ENCODE measurements around the gene CLEC16A.

CLEC16A gene

GRCh38 chr16:11174141-11174540 is 229.8 kb downstream of the CLEC16A start:
- H3K4me3 ChIP-seq (ENCODE audit: low read depth, low read length), result no peak overlapping the region
- no peak for DNase-seq (ENCODE audit: low read depth)
- no peak for TF ChIP-seq CTCF (conservative IDR thresholded peaks at IDR 0.05; ENCODE audit: low read depth, low read length)

GRCh38 chr16:11175106-11175786 is 230.9 kb downstream of the CLEC16A start:
- TF ChIP-seq CTCF (conservative IDR thresholded peaks at IDR 0.05; ENCODE audit: low read depth, low read length), result no peak

GRCh38 chr16:11175787-11176341 is 231.5 kb downstream of the CLEC16A start:
- no peak overlapping the region for H3K4me3 ChIP-seq (ENCODE audit: low read depth, low read length)
- no peak for TF ChIP-seq CTCF (conservative IDR thresholded peaks at IDR 0.05; ENCODE audit: low read depth, low read length)
- no peak for DNase-seq (ENCODE audit: low read depth)

More at GRCh38 chr16:11175106-11175786, 230.9 kb downstream of the CLEC16A start:
- no peak overlapping the region for H3K4me3 ChIP-seq (ENCODE audit: low read depth, low read length)
- DNase-seq (ENCODE audit: low read depth), result no peak

GRCh38 chr16:11177578-11178160 is 233.3 kb downstream of the CLEC16A start:
- no peak for DNase-seq (ENCODE audit: low read depth)
- no peak overlapping the region for H3K4me3 ChIP-seq (ENCODE audit: low read depth, low read length)
- no peak for TF ChIP-seq CTCF (conservative IDR thresholded peaks at IDR 0.05; ENCODE audit: low read depth, low read length)

GRCh38 chr16:11178424-11178823 is 234.1 kb downstream of the CLEC16A start:
- H3K4me3 ChIP-seq (ENCODE audit: low read depth, low read length), result no peak overlapping the region
- DNase-seq (ENCODE audit: low read depth), result no peak
- TF ChIP-seq CTCF (conservative IDR thresholded peaks at IDR 0.05; ENCODE audit: low read depth, low read length), result no peak

GRCh38 chr16:11179574-11179973 is 235.2 kb downstream of the CLEC16A start:
- no peak for TF ChIP-seq CTCF (conservative IDR thresholded peaks at IDR 0.05; ENCODE audit: low read depth, low read length)
- no peak for DNase-seq (ENCODE audit: low read depth)
- no peak overlapping the region for H3K4me3 ChIP-seq (ENCODE audit: low read depth, low read length)
